HUES48 (cell line): Measurements from ENCODE around the gene SNCAIP.

Experiments used
- H3K27ac ChIP-seq: one replicate; pipeline ENCODE4 v1.7.0; 2013; ENCODE audit warnings: low read depth, low read length, inconsistent platforms
- H3K27me3 ChIP-seq: 2 replicates; pipeline ENCODE4 v1.6.1; 2013; ENCODE audit warnings: mild to moderate bottlenecking, low read length; ENCODE audit not compliant: control insufficient read depth, insufficient read depth
- H3K36me3 ChIP-seq: 2 replicates; pipeline ENCODE4 v1.6.1; 2013; ENCODE audit warnings: low read length; ENCODE audit not compliant: control insufficient read depth, insufficient read depth
- H3K4me1 ChIP-seq: 2 replicates; pipeline ENCODE4 v1.6.1; 2013; ENCODE audit warnings: mild to moderate bottlenecking, low read length; ENCODE audit not compliant: control insufficient read depth, insufficient read depth
- H3K4me3 ChIP-seq: 2 replicates; pipeline ENCODE4 v1.5.1; 2013; ENCODE audit warnings: mild to moderate bottlenecking, low read depth, low read length
- H3K9ac ChIP-seq: 2 replicates; pipeline ENCODE4 v1.6.1; 2013; ENCODE audit warnings: mild to moderate bottlenecking, low read depth, low read length, moderate library complexity
- H3K9me3 ChIP-seq: 2 replicates; pipeline ENCODE4 v1.6.1; 2013; ENCODE audit warnings: low read length; ENCODE audit not compliant: control insufficient read depth, insufficient read depth

Gene SNCAIP

GRCh38 chr5:122311961-122312590 is at the start of gene SNCAIP:
Gene SNCAIP (plus strand): TSS chr5:122312237. CDS start chr5:122391135, 78,898 bp downstream.
- H3K36me3 ChIP-seq: no peaks in the 10 kb centered on the region
- peak within 1 kb of the TSS; percentile 67 for H3K4me3 ChIP-seq
- peaks cover 20% of the 10 kb centered on the region; the same call in 1 of the 2 replicates for H3K4me1 ChIP-seq
- no peak within 1 kb of the TSS for H3K9ac ChIP-seq
- no peaks in the 10 kb centered on the region for H3K9me3 ChIP-seq
- no peak within 1 kb of the TSS for H3K27ac ChIP-seq
- H3K27me3 ChIP-seq: peaks cover 47% of the 10 kb centered on the region

DNA sequence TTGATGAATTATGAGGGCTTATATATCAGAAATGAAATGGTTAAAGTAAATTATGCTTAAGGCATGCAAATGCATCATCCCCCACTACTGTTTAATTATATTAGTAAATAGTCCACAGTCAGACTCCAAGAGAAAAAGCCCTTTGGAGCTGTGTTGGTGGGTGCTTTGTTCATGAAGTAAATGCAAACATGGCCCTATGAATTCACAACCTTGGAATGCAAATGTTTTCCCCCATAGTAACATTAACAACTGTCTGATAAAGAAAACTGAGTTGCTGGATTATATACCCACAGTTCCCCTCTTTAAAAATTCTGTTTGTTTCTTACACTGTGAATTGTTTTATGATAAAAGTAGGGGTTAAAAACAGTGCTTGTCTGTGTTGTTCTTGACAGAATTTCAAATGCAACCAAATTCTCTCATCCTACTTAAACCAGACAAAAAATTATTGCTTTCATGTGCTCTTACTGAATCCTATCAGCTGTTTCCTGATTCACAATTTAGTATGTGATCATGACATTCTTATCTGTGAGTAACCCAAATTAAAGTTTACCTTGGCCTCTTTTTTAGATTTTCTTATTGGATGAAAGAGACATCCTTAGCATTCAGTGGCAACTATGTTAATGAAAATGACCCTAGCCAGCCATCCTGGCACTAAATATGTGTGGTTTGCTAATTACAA is 48.5 kb upstream of the SNCAIP start:
- H3K9ac ChIP-seq: no peak overlapping the region
- H3K4me1 ChIP-seq: peaks cover 15% of the 10 kb centered on the region; the same call in 1 of the 2 replicates
- H3K27me3 ChIP-seq: no peaks in the 10 kb centered on the region
- no peak overlapping the region for H3K27ac ChIP-seq
- no peak overlapping the region for H3K4me3 ChIP-seq
- no peaks in the 10 kb centered on the region for H3K36me3 ChIP-seq
- no peaks in the 10 kb centered on the region for H3K9me3 ChIP-seq

- H3K9ac ChIP-seq: no peak overlapping the region
- H3K27ac ChIP-seq: no peak overlapping the region
- H3K36me3 ChIP-seq: no peaks in the 10 kb centered on the region
- no peak overlapping the region for H3K4me3 ChIP-seq
- H3K9me3 ChIP-seq: no peaks in the 10 kb centered on the region
- H3K27me3 ChIP-seq: no peaks in the 10 kb centered on the region
- H3K4me1 ChIP-seq: peaks cover 15% of the 10 kb centered on the region; the same call in 1 of the 2 replicates
These were observed 47.4 kb upstream of the SNCAIP start for GRCh38 chr5:122264610-122265009.

DNA sequence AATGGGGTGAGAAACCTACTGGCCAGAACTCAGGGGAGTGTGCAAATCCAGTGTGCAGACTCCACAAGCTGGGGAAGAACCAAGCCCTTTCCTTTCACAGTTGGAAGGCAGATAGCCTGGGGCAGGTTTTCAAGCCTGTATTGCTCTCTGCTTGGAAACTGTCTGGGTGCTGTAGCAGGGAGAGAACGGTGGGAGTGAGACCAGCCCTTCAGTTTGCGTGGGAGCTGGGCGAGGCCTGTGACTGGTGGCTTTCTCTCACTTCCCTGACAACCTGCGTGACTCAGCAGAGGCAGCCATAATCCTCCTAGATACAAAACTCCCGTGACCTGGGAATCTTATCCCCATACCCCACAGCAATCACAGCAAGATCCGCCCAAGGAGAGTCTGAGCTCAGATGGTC is 44.9 kb upstream of the SNCAIP start:
- peaks cover 15% of the 10 kb centered on the region; the same call in 1 of the 2 replicates for H3K4me1 ChIP-seq
- H3K9ac ChIP-seq: no peak overlapping the region
- H3K4me3 ChIP-seq: no peak overlapping the region
- H3K9me3 ChIP-seq: no peaks in the 10 kb centered on the region
- no peak overlapping the region for H3K27ac ChIP-seq
- no peaks in the 10 kb centered on the region for H3K27me3 ChIP-seq
- H3K36me3 ChIP-seq: no peaks in the 10 kb centered on the region

DNA sequence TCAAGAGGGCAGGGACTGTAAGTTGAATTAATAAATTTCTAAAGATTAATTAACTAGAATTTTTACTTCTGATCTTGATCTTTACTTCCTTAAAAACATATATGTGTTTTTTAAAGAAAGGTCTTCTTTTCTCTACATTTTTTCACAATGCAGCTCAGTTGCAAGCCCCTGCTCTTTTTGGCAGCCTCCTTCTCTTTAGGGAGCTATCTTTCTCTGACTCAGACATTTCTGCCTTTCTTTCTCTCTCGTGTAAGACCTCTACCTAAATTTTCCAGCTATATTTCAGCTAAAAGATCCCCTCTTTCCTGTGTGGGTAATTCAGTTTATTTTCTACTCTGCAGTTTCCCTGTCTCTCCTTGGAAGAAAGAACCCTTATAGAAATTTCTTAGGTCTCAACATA is 38.3 kb upstream of the SNCAIP start:
- no peaks in the 10 kb centered on the region for H3K36me3 ChIP-seq
- H3K9ac ChIP-seq: no peak overlapping the region
- H3K4me1 ChIP-seq: no peaks in the 10 kb centered on the region
- H3K27me3 ChIP-seq: no peaks in the 10 kb centered on the region
- H3K9me3 ChIP-seq: no peaks in the 10 kb centered on the region
- no peak overlapping the region for H3K27ac ChIP-seq
- H3K4me3 ChIP-seq: no peak overlapping the region

- Histone ChIP-seq H3K4me1 (peaks cover 13% of the 10 kb centered on the region), H3K27ac (no peak overlapping the region), H3K9ac (no peak overlapping the region), H3K36me3 (no peaks in the 10 kb centered on the region), H3K4me3 (no peak overlapping the region), H3K9me3 (no peaks in the 10 kb centered on the region), H3K27me3 (no peaks in the 10 kb centered on the region)
These were observed 28.4 kb upstream of the SNCAIP start for GRCh38 chr5:122283592-122283991.

- H3K27ac ChIP-seq: no peak overlapping the region
- no peaks in the 10 kb centered on the region for H3K36me3 ChIP-seq
- H3K4me1 ChIP-seq: peaks cover 27% of the 10 kb centered on the region
- H3K9me3 ChIP-seq: no peaks in the 10 kb centered on the region
- H3K4me3 ChIP-seq: no peak overlapping the region
- H3K27me3 ChIP-seq: no peaks in the 10 kb centered on the region
- H3K9ac ChIP-seq: no peak overlapping the region
These were observed 25.5 kb upstream of the SNCAIP start for GRCh38 chr5:122286541-122286940.

DNA sequence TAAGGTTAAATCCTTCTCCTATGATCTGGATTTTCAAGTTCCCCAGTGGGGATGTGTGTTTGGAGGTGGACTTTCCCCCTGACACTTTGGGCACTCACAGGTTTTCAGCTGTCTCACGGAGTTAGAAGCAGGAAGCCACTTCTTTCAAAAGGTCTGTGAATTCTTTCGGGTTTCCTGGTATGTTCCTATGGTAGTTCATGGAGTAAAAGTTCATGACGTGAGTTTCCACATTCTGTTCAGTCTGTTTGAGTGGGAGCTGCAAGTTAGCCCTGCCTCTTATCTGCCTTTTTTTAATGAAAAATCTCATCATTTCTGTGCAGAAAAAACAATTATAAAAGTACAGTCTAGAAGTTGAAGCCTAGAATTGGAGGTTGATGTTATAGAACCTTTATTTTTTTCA is 24.9 kb upstream of the SNCAIP start:
- Histone ChIP-seq H3K4me1 (peaks cover 32% of the 10 kb centered on the region), H3K36me3 (no peaks in the 10 kb centered on the region), H3K4me3 (no peak overlapping the region), H3K27me3 (no peaks in the 10 kb centered on the region), H3K27ac (no peak overlapping the region), H3K9me3 (no peaks in the 10 kb centered on the region), H3K9ac (no peak overlapping the region)

- H3K4me1 ChIP-seq: peaks cover 44% of the 10 kb centered on the region
- H3K27ac ChIP-seq: no peak overlapping the region
- H3K36me3 ChIP-seq: no peaks in the 10 kb centered on the region
- no peak overlapping the region for H3K9ac ChIP-seq
- H3K27me3 ChIP-seq: no peaks in the 10 kb centered on the region
- H3K9me3 ChIP-seq: no peaks in the 10 kb centered on the region
- no peak overlapping the region for H3K4me3 ChIP-seq
These were observed 20.8 kb upstream of the SNCAIP start for GRCh38 chr5:122291000-122291901.

GRCh38 chr5:122292332-122292731 is 19.7 kb upstream of the SNCAIP start:
- Histone ChIP-seq H3K36me3 (no peaks in the 10 kb centered on the region), H3K9ac (no peak overlapping the region), H3K9me3 (no peaks in the 10 kb centered on the region), H3K27me3 (no peaks in the 10 kb centered on the region), H3K4me1 (peaks cover 44% of the 10 kb centered on the region), H3K4me3 (no peak overlapping the region), H3K27ac (no peak overlapping the region)

- Histone ChIP-seq H3K27me3 (no peaks in the 10 kb centered on the region), H3K27ac (no peak overlapping the region), H3K9ac (no peak overlapping the region), H3K4me1 (peaks cover 40% of the 10 kb centered on the region), H3K9me3 (no peaks in the 10 kb centered on the region), H3K36me3 (no peaks in the 10 kb centered on the region), H3K4me3 (no peak overlapping the region)
These were observed 16.9 kb upstream of the SNCAIP start for GRCh38 chr5:122295138-122295537.
